ENCODE results near the gene SMIM1. TPM values are rescaled to one million over a fixed set of nuclear protein-coding genes. Genes with fewer than 3 reads are reported as not detected.
"Not testable (repeated sequence)": the region's sequence is repeated elsewhere in the genome, so short reads cannot be mapped to it uniquely, and the experiment has no call there.

SMIM1 gene
- total and polyA plus RNA-seq, 2 experiments from 2014 or later, result not detected

DNA sequence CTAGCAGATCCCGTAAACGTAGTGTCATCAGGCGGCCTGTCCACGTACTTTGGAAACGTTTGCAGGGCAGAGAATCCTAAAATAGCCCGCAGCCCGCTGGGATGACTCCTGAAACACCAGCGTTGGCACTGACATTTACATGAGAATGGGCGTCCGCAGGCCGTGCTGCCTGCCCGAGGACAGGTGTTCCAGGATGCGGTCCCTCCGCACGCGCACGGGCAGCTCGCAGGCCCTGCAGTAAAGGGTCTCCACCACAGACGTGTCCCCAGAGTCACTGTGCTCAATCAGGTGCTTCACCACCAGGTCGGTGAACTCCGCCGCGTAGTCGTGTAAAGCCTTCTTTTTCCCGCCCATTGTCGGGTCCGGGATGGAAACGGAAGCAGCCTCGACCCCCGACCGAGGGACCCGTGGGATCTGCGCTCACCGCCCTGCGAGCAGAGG lies 26.1 kb upstream of the SMIM1 start:
- Histone ChIP-seq H3K9me3 (ENCODE audit: low read depth) (no peaks in the 10 kb centered on the region), H3K9me2 (ENCODE audit: insufficient read depth) (no peaks in the 10 kb centered on the region), H3K27ac (no peak overlapping the region), H4K20me1 (ENCODE audit: insufficient read depth) (no peaks in the 10 kb centered on the region), H3K4me2 (ENCODE audit: unreplicated experiment) (peak overlapping the region; percentile 88), H3K27me3 (replicated peaks; ENCODE audit: insufficient read depth) (peaks cover 14% of the 10 kb centered on the region; the same call in 1 of the 2 replicates), H3K9ac (peak overlapping the region; percentile 71), H2AFZ (peak overlapping the region; percentile 85), H3K79me2 (ENCODE audit: insufficient read depth) (no peaks in the 10 kb centered on the region), H3K36me3 (ENCODE audit: low read depth) (no peaks in the 10 kb centered on the region), H3K4me1 (ENCODE audit: insufficient read depth) (peaks cover 4% of the 10 kb centered on the region; the same call in 1 of the 2 replicates), H3F3A (ENCODE audit: insufficient read depth) (peaks cover 4% of the 10 kb centered on the region; the same call in 1 of the 2 replicates), H3K4me3 (peak overlapping the region; percentile 82)
- TF ChIP-seq EZH2phosphoT487 (IDR thresholded peaks at IDR 0.05; ENCODE audit: insufficient read depth, low read depth), result no peak
- no peak for TF ChIP-seq EZH2 (IDR thresholded peaks at IDR 0.05; ENCODE audit: insufficient read depth, poor library complexity, severe bottlenecking)
- WGBS, 2 experiments (ENCODE audit: low coverage in 1 of 2, low lambda C conversion rate in 2 of 2, missing lambda C conversion rate in 2 of 2), result 29 to 32% methylated on average over 34 to 35 of the region's 35 CpGs
- peak; percentile 35 for DNase-seq
- in situ Hi-C loops (cut with MboI), result no loop called here

DNA sequence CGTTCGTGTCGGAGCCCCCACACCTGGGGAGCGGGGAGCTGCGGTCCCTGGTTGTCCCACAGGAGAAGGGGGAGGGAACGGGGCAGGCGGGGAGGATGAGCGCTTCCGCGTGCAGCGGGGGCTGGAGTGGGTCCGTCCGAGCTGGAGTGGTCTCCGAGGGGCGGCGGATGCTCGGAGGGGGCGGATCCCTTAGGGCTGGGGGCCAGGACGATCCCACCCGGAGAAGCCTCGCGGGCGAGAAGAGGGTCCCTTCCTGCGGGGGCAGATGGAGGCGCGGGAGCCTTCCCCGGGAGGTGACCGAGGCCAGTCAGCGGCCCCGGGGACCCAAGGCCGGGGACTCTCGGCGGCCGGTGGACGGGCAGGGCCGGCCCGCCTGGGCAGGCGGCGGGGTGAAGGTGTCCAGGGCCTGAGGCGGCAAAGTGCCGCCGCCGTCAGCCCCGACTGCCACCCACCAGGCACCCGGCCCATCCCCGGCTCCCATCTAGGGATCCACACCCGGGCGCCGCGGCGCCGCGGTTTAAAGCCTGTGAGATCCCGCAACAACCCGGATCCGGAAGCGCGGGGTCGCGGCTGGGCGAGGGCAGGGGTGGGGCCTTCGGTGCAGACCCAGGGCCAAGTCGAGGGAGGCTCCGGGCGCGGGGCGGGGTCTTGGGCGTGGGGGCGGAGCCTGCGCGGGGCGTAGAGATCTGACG lies 25.6 kb upstream of the SMIM1 start:
- peak; percentile 79 for DNase-seq
- H3K36me3 ChIP-seq (ENCODE audit: low read depth), result no peaks in the 10 kb centered on the region
- peaks cover 4% of the 10 kb centered on the region; the same call in 1 of the 2 replicates for H3K4me1 ChIP-seq (ENCODE audit: insufficient read depth)
- no peak for TF ChIP-seq EZH2 (IDR thresholded peaks at IDR 0.05; ENCODE audit: insufficient read depth, poor library complexity, severe bottlenecking)
- no peak for TF ChIP-seq EZH2phosphoT487 (IDR thresholded peaks at IDR 0.05; ENCODE audit: insufficient read depth, low read depth)
- H3K9me2 ChIP-seq (ENCODE audit: insufficient read depth), result no peaks in the 10 kb centered on the region
- H4K20me1 ChIP-seq (ENCODE audit: insufficient read depth), result no peaks in the 10 kb centered on the region
- H2AFZ ChIP-seq, result peak overlapping the region; percentile 85
- WGBS, 2 experiments (ENCODE audit: low coverage in 1 of 2, low lambda C conversion rate in 2 of 2, missing lambda C conversion rate in 2 of 2), result 2 to 5% methylated on average over 39 to 49 of the region's 73 CpGs
- H3K4me3 ChIP-seq, result peak overlapping the region; percentile 82
- H3K27ac ChIP-seq, result no peak overlapping the region
- peaks cover 4% of the 10 kb centered on the region; the same call in 1 of the 2 replicates for H3F3A ChIP-seq (ENCODE audit: insufficient read depth)
- peaks cover 20% of the 10 kb centered on the region for H3K27me3 ChIP-seq (replicated peaks; ENCODE audit: insufficient read depth)
- H3K79me2 ChIP-seq (ENCODE audit: insufficient read depth), result no peaks in the 10 kb centered on the region
- in situ Hi-C loops (cut with MboI), result no loop called here
- no peaks in the 10 kb centered on the region for H3K9me3 ChIP-seq (ENCODE audit: low read depth)
- peak overlapping the region; percentile 71 for H3K9ac ChIP-seq
- H3K4me2 ChIP-seq (ENCODE audit: unreplicated experiment), result peak overlapping the region; percentile 88

- H3K4me2 ChIP-seq (ENCODE audit: unreplicated experiment), result peak overlapping the region; percentile 88
- no peak for DNase-seq
- no peaks in the 10 kb centered on the region for H3K36me3 ChIP-seq (ENCODE audit: low read depth)
- peak overlapping the region; percentile 82 for H3K4me3 ChIP-seq
- H3K79me2 ChIP-seq (ENCODE audit: insufficient read depth), result no peaks in the 10 kb centered on the region
- peak overlapping the region; percentile 71 for H3K9ac ChIP-seq
- 50 to 52% methylated on average over 6 of the region's 6 CpGs for WGBS, 2 experiments (ENCODE audit: low coverage in 1 of 2, low lambda C conversion rate in 2 of 2, missing lambda C conversion rate in 2 of 2)
- H3K4me1 ChIP-seq (ENCODE audit: insufficient read depth), result peaks cover 4% of the 10 kb centered on the region; the same call in 1 of the 2 replicates
- H3F3A ChIP-seq (ENCODE audit: insufficient read depth), result peaks cover 4% of the 10 kb centered on the region; the same call in 1 of the 2 replicates
- TF ChIP-seq EZH2phosphoT487 (IDR thresholded peaks at IDR 0.05; ENCODE audit: insufficient read depth, low read depth), result no peak
- H2AFZ ChIP-seq, result peak overlapping the region; percentile 85
- no peaks in the 10 kb centered on the region for H4K20me1 ChIP-seq (ENCODE audit: insufficient read depth)
- H3K9me3 ChIP-seq (ENCODE audit: low read depth), result no peaks in the 10 kb centered on the region
- peaks cover 20% of the 10 kb centered on the region for H3K27me3 ChIP-seq (replicated peaks; ENCODE audit: insufficient read depth)
- no peaks in the 10 kb centered on the region for H3K9me2 ChIP-seq (ENCODE audit: insufficient read depth)
- H3K27ac ChIP-seq, result no peak overlapping the region
- in situ Hi-C loops (cut with MboI), result no loop called here
Measured at GRCh38 chr1:3747522-3747848, 25.1 kb upstream of the SMIM1 start.

GRCh38 chr1:3747903-3748302 lies 24.6 kb upstream of the SMIM1 start:
- peaks cover 20% of the 10 kb centered on the region for H3K27me3 ChIP-seq (replicated peaks; ENCODE audit: insufficient read depth)
- peaks cover 4% of the 10 kb centered on the region; the same call in 1 of the 2 replicates for H3K4me1 ChIP-seq (ENCODE audit: insufficient read depth)
- H3K4me3 ChIP-seq, result peak overlapping the region; percentile 82
- H3K27ac ChIP-seq, result no peak overlapping the region
- no peaks in the 10 kb centered on the region for H4K20me1 ChIP-seq (ENCODE audit: insufficient read depth)
- peaks cover 4% of the 10 kb centered on the region; the same call in 1 of the 2 replicates for H3F3A ChIP-seq (ENCODE audit: insufficient read depth)
- WGBS, 2 experiments (ENCODE audit: low coverage in 1 of 2, low lambda C conversion rate in 2 of 2, missing lambda C conversion rate in 2 of 2), result 80 to 83% methylated on average over 13 of the region's 13 CpGs
- H2AFZ ChIP-seq, result peak overlapping the region; percentile 85
- H3K36me3 ChIP-seq (ENCODE audit: low read depth), result no peaks in the 10 kb centered on the region
- H3K9ac ChIP-seq, result peak overlapping the region; percentile 71
- H3K79me2 ChIP-seq (ENCODE audit: insufficient read depth), result no peaks in the 10 kb centered on the region
- no peak for DNase-seq
- TF ChIP-seq EZH2 (IDR thresholded peaks at IDR 0.05; ENCODE audit: insufficient read depth, poor library complexity, severe bottlenecking) (no peak), EZH2phosphoT487 (IDR thresholded peaks at IDR 0.05; ENCODE audit: insufficient read depth, low read depth) (no peak)
- peak overlapping the region; percentile 88 for H3K4me2 ChIP-seq (ENCODE audit: unreplicated experiment)
- in situ Hi-C loops (cut with MboI), result no loop called here
- no peaks in the 10 kb centered on the region for H3K9me3 ChIP-seq (ENCODE audit: low read depth)
- no peaks in the 10 kb centered on the region for H3K9me2 ChIP-seq (ENCODE audit: insufficient read depth)

DNA sequence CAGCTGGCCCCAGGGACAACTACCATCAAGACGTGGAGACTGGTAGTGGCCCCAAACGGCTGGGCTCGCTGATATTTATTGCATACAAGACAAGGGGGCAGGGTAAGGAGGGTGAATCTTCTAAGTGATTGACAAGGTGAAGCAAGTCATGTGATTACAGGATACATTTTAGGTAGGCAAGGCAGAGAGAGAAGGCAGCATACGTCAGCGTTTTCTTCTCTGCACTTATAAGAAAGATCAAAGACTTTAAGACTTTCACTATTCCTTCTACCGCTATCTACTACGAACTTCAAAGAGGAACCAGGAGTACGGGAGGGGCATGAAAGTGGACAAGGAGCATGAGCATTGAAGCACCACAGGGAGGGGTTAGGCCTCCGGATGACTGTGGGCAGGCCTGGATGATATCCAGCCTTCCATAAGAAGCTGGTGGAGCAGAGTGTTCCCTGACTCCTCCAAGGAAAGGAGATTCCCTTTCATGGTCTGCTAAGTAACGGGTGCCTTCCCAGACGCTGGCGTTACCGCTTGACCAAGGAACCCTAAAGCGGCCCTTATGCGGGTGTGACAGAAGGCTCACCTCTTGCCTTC lies 24.1 kb upstream of the SMIM1 start:
- WGBS, 2 experiments (ENCODE audit: low coverage in 1 of 2, low lambda C conversion rate in 2 of 2, missing lambda C conversion rate in 2 of 2), result 55 to 57% methylated on average over 15 of the region's 15 CpGs
- H4K20me1 ChIP-seq (ENCODE audit: insufficient read depth); H3K27ac ChIP-seq: not testable (repeated sequence)

More for the DNA sequence above, 24.1 kb upstream of the SMIM1 start:
- H2AFZ ChIP-seq; H3K9me2 ChIP-seq (ENCODE audit: insufficient read depth); H3K79me2 ChIP-seq (ENCODE audit: insufficient read depth); H3K36me3 ChIP-seq (ENCODE audit: low read depth); H3K9ac ChIP-seq; H3F3A ChIP-seq (ENCODE audit: insufficient read depth); H3K4me1 ChIP-seq (ENCODE audit: insufficient read depth); H3K4me2 ChIP-seq (ENCODE audit: unreplicated experiment); H3K9me3 ChIP-seq (ENCODE audit: low read depth); DNase-seq; in situ Hi-C loops (cut with MboI); H3K4me3 ChIP-seq: not testable (repeated sequence)
- peaks cover 20% of the 10 kb centered on the region for H3K27me3 ChIP-seq (replicated peaks; ENCODE audit: insufficient read depth)
